ENCODE results near the gene FAP.

Gene FAP

GRCh38 chr2:162185541-162186232 is 57.6 kb downstream of the FAP start:
- H3K9ac ChIP-seq (ENCODE audit: low read depth, low read length): no peak overlapping the region
- no peak overlapping the region for H3K4me3 ChIP-seq (ENCODE audit: low read length)
- peaks cover 2% of the 10 kb centered on the region; the same call in 1 of the 2 replicates for H3K4me1 ChIP-seq (ENCODE audit: insufficient read depth, low read length)
- H3K27ac ChIP-seq (ENCODE audit: low read depth, low read length): no peak overlapping the region
- no peaks in the 10 kb centered on the region for H3K27me3 ChIP-seq (ENCODE audit: insufficient read depth, low read length)
- WGBS: 95% methylated on average over 5 of the region's 5 CpGs
- no peaks in the 10 kb centered on the region for H3K36me3 ChIP-seq (ENCODE audit: insufficient read depth, low read length)
- H3K9me3 ChIP-seq (ENCODE audit: insufficient read depth, low read depth, low read length): no peaks in the 10 kb centered on the region

DNA sequence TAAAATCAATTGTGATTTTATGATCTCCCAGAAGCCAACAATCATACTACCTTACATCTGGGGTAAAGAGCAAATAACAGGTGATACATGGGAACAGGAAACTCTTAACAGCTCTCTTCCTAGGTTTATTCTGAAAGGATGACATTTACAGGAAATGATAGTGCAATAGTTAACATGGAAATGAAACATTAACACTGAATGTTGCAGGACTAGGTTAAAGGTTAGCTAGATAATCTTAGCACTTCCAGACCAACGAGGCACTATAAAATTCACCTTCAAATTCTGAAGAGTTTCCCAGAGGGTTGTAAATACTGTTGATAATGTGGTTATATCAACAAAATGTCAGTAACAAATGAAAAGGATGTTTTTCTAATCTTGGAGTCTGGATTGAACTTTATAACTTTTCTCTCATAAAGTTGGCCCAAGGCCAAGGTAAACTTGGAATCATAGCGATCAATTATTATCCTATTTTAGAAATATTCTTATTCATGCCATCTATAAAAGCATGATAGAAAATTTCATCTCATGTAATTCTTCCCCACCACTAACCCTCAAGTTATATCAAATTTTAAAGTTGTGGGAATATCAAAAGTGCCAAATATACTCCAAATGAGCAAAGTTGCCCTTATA is 58.3 kb downstream of the FAP start:
- 100% methylated on average over 1 of the region's 2 CpGs for WGBS

GRCh38 chr2:162184359-162184758 is 58.9 kb downstream of the FAP start:
- H3K36me3 ChIP-seq (ENCODE audit: insufficient read depth, low read length): no peaks in the 10 kb centered on the region
- no peak overlapping the region for H3K9ac ChIP-seq (ENCODE audit: low read depth, low read length)
- 92% methylated on average over 6 of the region's 6 CpGs for WGBS
- peaks cover 2% of the 10 kb centered on the region; the same call in 1 of the 2 replicates for H3K4me1 ChIP-seq (ENCODE audit: insufficient read depth, low read length)
- no peak overlapping the region for H3K27ac ChIP-seq (ENCODE audit: low read depth, low read length)
- H3K4me3 ChIP-seq (ENCODE audit: low read length): no peak overlapping the region
- no peaks in the 10 kb centered on the region for H3K9me3 ChIP-seq (ENCODE audit: insufficient read depth, low read depth, low read length)
- no peaks in the 10 kb centered on the region for H3K27me3 ChIP-seq (ENCODE audit: insufficient read depth, low read length)

More for the DNA sequence above, 58.3 kb downstream of the FAP start:
- no peak overlapping the region for H3K9ac ChIP-seq (ENCODE audit: low read depth, low read length)
- H3K9me3 ChIP-seq (ENCODE audit: insufficient read depth, low read depth, low read length): no peaks in the 10 kb centered on the region
- no peak overlapping the region for H3K4me3 ChIP-seq (ENCODE audit: low read length)
- H3K27ac ChIP-seq (ENCODE audit: low read depth, low read length): no peak overlapping the region
- H3K27me3 ChIP-seq (ENCODE audit: insufficient read depth, low read length): no peaks in the 10 kb centered on the region
- peaks cover 2% of the 10 kb centered on the region; the same call in 1 of the 2 replicates for H3K4me1 ChIP-seq (ENCODE audit: insufficient read depth, low read length)
- H3K36me3 ChIP-seq (ENCODE audit: insufficient read depth, low read length): no peaks in the 10 kb centered on the region

DNA sequence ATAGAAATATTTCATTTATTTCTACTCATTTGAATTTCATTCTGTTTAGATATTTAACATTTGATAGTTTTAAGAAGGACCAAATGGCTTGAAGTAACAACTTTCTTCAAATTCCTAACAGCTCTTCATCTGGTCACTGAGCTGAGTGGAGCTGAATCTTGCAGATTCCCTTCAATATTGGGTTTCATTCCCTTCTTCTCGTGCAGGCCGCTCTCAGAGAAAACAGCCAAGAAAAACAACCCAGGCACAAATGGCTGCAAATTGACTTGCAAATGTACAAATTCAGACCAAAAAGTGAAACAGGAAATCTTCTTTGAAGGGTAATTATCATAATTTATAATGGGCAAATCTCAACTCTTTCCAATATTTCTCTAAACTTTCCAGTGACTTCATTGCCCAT is 60.9 kb downstream of the FAP start:
- Histone ChIP-seq H3K9me3 (ENCODE audit: insufficient read depth, low read depth, low read length) (no peaks in the 10 kb centered on the region), H3K4me1 (ENCODE audit: insufficient read depth, low read length) (peaks cover 2% of the 10 kb centered on the region; the same call in 1 of the 2 replicates), H3K9ac (ENCODE audit: low read depth, low read length) (no peak overlapping the region), H3K36me3 (ENCODE audit: insufficient read depth, low read length) (no peaks in the 10 kb centered on the region), H3K27ac (ENCODE audit: low read depth, low read length) (no peak overlapping the region), H3K4me3 (ENCODE audit: low read length) (no peak overlapping the region), H3K27me3 (ENCODE audit: insufficient read depth, low read length) (no peaks in the 10 kb centered on the region)
- 89% methylated on average over 2 of the region's 2 CpGs for WGBS

DNA sequence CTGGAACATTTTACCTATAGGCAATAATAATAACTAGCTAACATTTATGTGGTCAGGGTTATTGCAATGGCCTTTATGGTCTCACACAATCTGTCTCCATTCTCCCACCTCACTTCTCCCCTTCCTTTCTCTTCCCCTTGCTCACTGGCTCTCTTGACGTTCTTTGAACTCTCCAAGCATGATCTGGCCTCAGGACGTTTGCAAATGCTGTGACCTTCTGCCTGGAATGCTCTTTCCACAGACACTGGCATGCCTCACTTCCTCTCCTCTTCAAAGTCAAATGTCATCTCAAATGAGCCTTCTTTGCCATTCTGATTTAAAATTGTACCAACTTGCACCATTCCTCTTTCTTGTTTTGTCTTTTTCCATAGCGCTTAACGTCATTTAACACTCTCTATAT is 65.9 kb downstream of the FAP start:
- H3K4me1 ChIP-seq (ENCODE audit: insufficient read depth, low read length): no peaks in the 10 kb centered on the region

DNA sequence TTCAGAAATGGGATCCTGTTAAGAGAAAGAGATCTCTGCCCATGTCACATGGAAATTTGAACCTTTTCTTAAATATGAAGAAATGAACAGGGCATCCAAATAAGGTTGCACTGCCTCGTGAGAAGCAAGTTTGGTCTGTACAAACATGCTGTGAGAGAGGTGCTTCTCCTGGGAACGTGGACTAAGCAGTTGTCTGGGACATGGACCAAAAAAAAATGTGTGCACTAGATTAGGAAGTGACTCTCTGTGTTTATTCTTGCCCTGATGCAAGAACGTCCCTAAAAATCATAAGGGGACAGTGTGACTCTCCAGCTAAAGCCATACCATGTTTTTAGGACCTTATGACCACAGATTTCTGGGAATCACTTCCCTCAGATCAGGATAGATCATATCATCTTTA is 67.5 kb downstream of the FAP start:
- peaks cover 12% of the 10 kb centered on the region for H3K4me1 ChIP-seq (ENCODE audit: insufficient read depth, low read length)
- no peaks in the 10 kb centered on the region for H3K9me3 ChIP-seq (ENCODE audit: insufficient read depth, low read depth, low read length)
- no peaks in the 10 kb centered on the region for H3K36me3 ChIP-seq (ENCODE audit: insufficient read depth, low read length)
- no peak overlapping the region for H3K27ac ChIP-seq (ENCODE audit: low read depth, low read length)
- H3K4me3 ChIP-seq (ENCODE audit: low read length): no peak overlapping the region
- WGBS: 83% methylated on average over 3 of the region's 3 CpGs
- H3K9ac ChIP-seq (ENCODE audit: low read depth, low read length): no peak overlapping the region
- H3K27me3 ChIP-seq (ENCODE audit: insufficient read depth, low read length): no peaks in the 10 kb centered on the region

More for the DNA sequence above, 65.9 kb downstream of the FAP start:
- H3K9ac ChIP-seq (ENCODE audit: low read depth, low read length): no peak overlapping the region
- 65% methylated on average over 4 of the region's 4 CpGs for WGBS
- H3K9me3 ChIP-seq (ENCODE audit: insufficient read depth, low read depth, low read length): no peaks in the 10 kb centered on the region
- H3K36me3 ChIP-seq (ENCODE audit: insufficient read depth, low read length): no peaks in the 10 kb centered on the region
- no peak overlapping the region for H3K27ac ChIP-seq (ENCODE audit: low read depth, low read length)
- no peaks in the 10 kb centered on the region for H3K27me3 ChIP-seq (ENCODE audit: insufficient read depth, low read length)
- H3K4me3 ChIP-seq (ENCODE audit: low read length): no peak overlapping the region

DNA sequence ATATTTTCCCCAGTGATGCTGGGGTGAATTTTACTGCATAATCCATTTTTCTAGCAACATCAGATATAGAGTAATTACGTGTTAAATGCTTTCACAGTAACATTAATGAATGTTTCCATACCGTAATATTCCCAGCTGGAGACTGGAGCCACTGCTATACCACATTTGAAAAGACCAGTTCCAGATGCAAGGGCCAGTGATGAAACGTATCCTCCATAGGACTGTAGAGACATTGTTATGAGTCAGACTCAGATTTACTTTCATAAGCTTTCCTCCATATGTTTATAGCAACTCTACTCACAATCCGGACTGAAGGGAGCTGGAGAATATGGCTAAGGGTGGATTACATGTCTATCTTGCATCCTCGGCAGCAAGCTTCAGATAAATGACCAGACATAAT is 68.5 kb downstream of the FAP start:
- Histone ChIP-seq H3K9ac (ENCODE audit: low read depth, low read length) (no peak overlapping the region), H3K36me3 (ENCODE audit: insufficient read depth, low read length) (no peaks in the 10 kb centered on the region), H3K27ac (ENCODE audit: low read depth, low read length) (no peak overlapping the region), H3K9me3 (ENCODE audit: insufficient read depth, low read depth, low read length) (no peaks in the 10 kb centered on the region), H3K4me3 (ENCODE audit: low read length) (no peak overlapping the region), H3K27me3 (ENCODE audit: insufficient read depth, low read length) (no peaks in the 10 kb centered on the region), H3K4me1 (ENCODE audit: insufficient read depth, low read length) (peaks cover 12% of the 10 kb centered on the region)
- 86% methylated on average over 5 of the region's 5 CpGs for WGBS

DNA sequence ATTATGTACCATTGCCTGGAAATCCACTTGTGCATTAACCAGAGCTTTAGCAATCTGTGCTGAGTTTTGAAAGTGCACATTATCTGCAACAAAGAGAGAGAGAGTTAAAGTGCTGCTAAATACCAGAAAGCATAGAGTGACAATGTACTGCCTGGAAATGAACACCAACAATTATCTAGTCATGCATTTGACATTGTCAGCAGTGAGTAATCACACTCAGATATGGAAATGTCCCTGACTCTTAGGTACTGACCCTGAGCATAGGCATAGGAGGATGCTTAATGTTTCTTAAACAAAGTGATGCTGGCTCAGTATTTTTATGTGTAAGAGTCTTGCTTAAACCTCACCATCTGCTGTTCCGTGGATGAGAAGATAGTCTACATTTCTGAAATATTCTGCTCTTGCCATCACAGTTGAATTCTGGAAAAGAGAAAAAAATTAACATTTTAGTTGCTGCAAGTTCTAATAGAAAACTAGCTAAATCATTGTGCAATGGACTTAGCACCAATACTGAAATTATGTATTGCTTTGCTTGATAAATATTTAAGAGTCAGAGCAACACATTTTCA is 70.4 kb downstream of the FAP start:
- no peak overlapping the region for H3K9ac ChIP-seq (ENCODE audit: low read depth, low read length)
- WGBS: 100% methylated on average over 1 of the region's 1 CpG
- no peak overlapping the region for H3K27ac ChIP-seq (ENCODE audit: low read depth, low read length)
- H3K4me1 ChIP-seq (ENCODE audit: insufficient read depth, low read length): peaks cover 12% of the 10 kb centered on the region
- no peaks in the 10 kb centered on the region for H3K27me3 ChIP-seq (ENCODE audit: insufficient read depth, low read length)
- H3K4me3 ChIP-seq (ENCODE audit: low read length): no peak overlapping the region
- H3K9me3 ChIP-seq (ENCODE audit: insufficient read depth, low read depth, low read length): no peaks in the 10 kb centered on the region
- no peaks in the 10 kb centered on the region for H3K36me3 ChIP-seq (ENCODE audit: insufficient read depth, low read length)

DNA sequence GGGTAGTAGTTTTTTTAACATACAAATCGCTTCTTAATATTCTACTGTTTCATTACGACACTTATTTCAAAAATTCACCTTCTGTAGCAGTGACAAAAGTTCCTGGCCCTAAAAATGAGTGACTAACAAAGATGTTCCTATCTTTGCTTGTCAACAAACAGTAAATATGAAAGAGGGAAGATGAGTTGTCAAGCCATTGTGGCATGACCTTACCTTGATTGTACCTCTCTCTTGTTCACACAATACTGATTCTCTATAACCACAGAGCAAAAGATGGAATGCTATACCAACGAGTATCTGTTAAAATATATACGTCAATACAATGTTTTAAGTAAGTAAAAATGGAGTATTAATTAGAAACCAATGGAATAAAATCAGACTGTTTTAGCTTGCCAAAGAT is 76.5 kb downstream of the FAP start:
- H3K4me1 ChIP-seq (ENCODE audit: insufficient read depth, low read length): peaks cover 10% of the 10 kb centered on the region
- WGBS: 93% methylated on average over 3 of the region's 4 CpGs
- H3K36me3 ChIP-seq (ENCODE audit: insufficient read depth, low read length): no peaks in the 10 kb centered on the region

GRCh38 chr2:162166174-162166573 is 77.1 kb downstream of the FAP start:
- peaks cover 4% of the 10 kb centered on the region for H3K4me1 ChIP-seq (ENCODE audit: insufficient read depth, low read length)
- H3K36me3 ChIP-seq (ENCODE audit: insufficient read depth, low read length): no peaks in the 10 kb centered on the region
- no peak overlapping the region for H3K9ac ChIP-seq (ENCODE audit: low read depth, low read length)
- no peaks in the 10 kb centered on the region for H3K27me3 ChIP-seq (ENCODE audit: insufficient read depth, low read length)
- no peak overlapping the region for H3K27ac ChIP-seq (ENCODE audit: low read depth, low read length)
- no peaks in the 10 kb centered on the region for H3K9me3 ChIP-seq (ENCODE audit: insufficient read depth, low read depth, low read length)
- H3K4me3 ChIP-seq (ENCODE audit: low read length): no peak overlapping the region

More for the DNA sequence above, 76.5 kb downstream of the FAP start:
- Histone ChIP-seq H3K9ac (ENCODE audit: low read depth, low read length) (no peak overlapping the region), H3K27ac (ENCODE audit: low read depth, low read length) (no peak overlapping the region), H3K4me3 (ENCODE audit: low read length) (no peak overlapping the region), H3K27me3 (ENCODE audit: insufficient read depth, low read length) (no peaks in the 10 kb centered on the region), H3K9me3 (ENCODE audit: insufficient read depth, low read depth, low read length) (no peaks in the 10 kb centered on the region)

DNA sequence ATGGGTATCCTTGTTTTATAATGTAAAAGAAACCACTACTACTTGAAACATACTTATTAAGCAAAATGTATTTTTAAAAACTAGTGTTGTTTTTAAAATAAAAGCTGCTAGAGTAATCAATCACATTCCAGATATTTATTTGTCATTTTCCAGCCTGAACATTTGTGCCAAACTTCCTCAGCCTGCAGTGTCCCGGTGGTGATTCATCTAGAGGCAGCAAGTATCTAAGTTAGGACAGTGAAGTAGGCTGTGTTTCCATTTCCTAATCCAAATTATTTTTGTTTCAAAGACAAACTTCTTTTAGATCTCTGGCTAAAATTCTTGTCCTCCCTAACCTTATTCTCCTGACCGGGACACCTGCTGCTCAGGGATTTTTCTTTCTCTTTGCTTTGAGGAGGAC is 78.4 kb downstream of the FAP start:
- 88% methylated on average over 2 of the region's 2 CpGs for WGBS
- H3K9me3 ChIP-seq (ENCODE audit: insufficient read depth, low read depth, low read length): no peaks in the 10 kb centered on the region

More for the DNA sequence above, 78.4 kb downstream of the FAP start:
- H3K4me1 ChIP-seq (ENCODE audit: insufficient read depth, low read length): no peaks in the 10 kb centered on the region
- H3K27me3 ChIP-seq (ENCODE audit: insufficient read depth, low read length): no peaks in the 10 kb centered on the region
- no peak overlapping the region for H3K4me3 ChIP-seq (ENCODE audit: low read length)
- H3K27ac ChIP-seq (ENCODE audit: low read depth, low read length): no peak overlapping the region
- H3K36me3 ChIP-seq (ENCODE audit: insufficient read depth, low read length): no peaks in the 10 kb centered on the region
- no peak overlapping the region for H3K9ac ChIP-seq (ENCODE audit: low read depth, low read length)

Data from HUES64 (cell line).